Measurements from ENCODE around the gene CYFIP1.

- no peak for TF ChIP-seq CTCF (IDR thresholded peaks at IDR 0.05)
- peak in 1 of 4 donors; percentile 23 for TF ChIP-seq POLR2A (IDR thresholded peaks at IDR 0.05)
Measured at GRCh38 chr15:22979238-22980188, 655 bp downstream of the CYFIP1 start.
